Keratinocyte (primary cell): Measurements from ENCODE around the gene TCEANC. TPM values are rescaled to one million over a fixed set of nuclear protein-coding genes. Genes with fewer than 3 reads are reported as not detected.

Source experiments
- DNase-seq: peaks from one replicate; pipeline ENCODE4 v3.0.0-alpha.2; 2011; ENCODE audit warnings: low read depth, missing footprints, low spot score
- FAIRE-seq: peaks from 2 replicates; lab custom pipeline; 2011; peaks lifted over from hg19 to GRCh38; lab: Jason Lieb, UNC
- H2AFZ ChIP-seq: 2 replicates; pipeline ENCODE4 v1.6.0; 2012; ENCODE audit warnings: low read length, control low read depth, inconsistent platforms; ENCODE audit not compliant: control insufficient read depth
- H3K27ac ChIP-seq: 2 replicates; pipeline ENCODE4 v1.5.1; 2011; ENCODE audit warnings: low read length; ENCODE audit not compliant: control insufficient read depth, insufficient read depth
- H3K27me3 ChIP-seq: 3 replicates; pipeline ENCODE4 v1.6.0; 2011; ENCODE audit warnings: low read length; ENCODE audit not compliant: control insufficient read depth, insufficient read depth; ENCODE audit errors: extremely low read depth
- H3K36me3 ChIP-seq, 2 experiments: 2 replicates in 1 of 2; 3 replicates in 1 of 2; pipeline ENCODE4 v1.5.1; 2011; ENCODE audit warnings: low read length in 2 of 2, mild to moderate bottlenecking in 1 of 2; ENCODE audit not compliant: control insufficient read depth in 2 of 2, insufficient read depth in 2 of 2; ENCODE audit errors: extremely low read depth in 1 of 2
- H3K4me1 ChIP-seq: 3 replicates; pipeline ENCODE4 v1.5.1; 2011; ENCODE audit warnings: low read length; ENCODE audit not compliant: control insufficient read depth, insufficient read depth; ENCODE audit errors: extremely low read depth
- H3K4me2 ChIP-seq: 3 replicates; pipeline ENCODE4 v1.6.0; 2011; ENCODE audit warnings: low read depth, low read length; ENCODE audit not compliant: control insufficient read depth, insufficient read depth; ENCODE audit errors: extremely low read depth
- H3K4me3 ChIP-seq, 3 experiments: fragments of 200-600 bp in 1 of 3; sonication (generic) in 1 of 3; 2 replicates in 2 of 3; 3 replicates in 1 of 3; pipeline ENCODE4 v1.5.1; 2011 to 2016; ENCODE audit warnings: low read length in 3 of 3, mild to moderate bottlenecking in 3 of 3, control low read depth in 2 of 3, inconsistent platforms in 1 of 3, low read depth in 1 of 3, mixed read lengths in 1 of 3, mixed run types in 1 of 3, moderate library complexity in 1 of 3; ENCODE audit not compliant: control insufficient read depth in 2 of 3, insufficient read depth in 2 of 3; ENCODE audit errors: extremely low read depth in 1 of 3
- H3K79me2 ChIP-seq: 2 replicates; pipeline ENCODE4 v1.6.0; 2012; ENCODE audit warnings: low read length; ENCODE audit not compliant: control insufficient read depth, insufficient read depth
- H3K9ac ChIP-seq: 3 replicates; pipeline ENCODE4 v1.6.0; 2011; ENCODE audit warnings: low read length; ENCODE audit not compliant: control insufficient read depth, insufficient read depth; ENCODE audit errors: extremely low read depth
- H3K9me1 ChIP-seq: 3 replicates; pipeline ENCODE4 v1.6.0; 2011; ENCODE audit warnings: low read length; ENCODE audit not compliant: control insufficient read depth, insufficient read depth; ENCODE audit errors: extremely low read depth
- H3K9me3 ChIP-seq: 2 replicates; pipeline ENCODE4 v1.5.1; 2012; ENCODE audit warnings: low read depth, low read length; ENCODE audit not compliant: control insufficient read depth
- H4K20me1 ChIP-seq: 3 replicates; pipeline ENCODE4 v1.6.0; 2011; ENCODE audit warnings: low read length; ENCODE audit not compliant: control insufficient read depth, insufficient read depth; ENCODE audit errors: extremely low read depth
- CTCF ChIP-seq, 3 experiments: IDR thresholded peaks in 1 of 3; conservative IDR thresholded peaks in 1 of 3; optimal IDR thresholded peaks in 1 of 3; 2 replicates in 2 of 3; 3 replicates in 1 of 3; pipeline versions ENCODE3 to v1.5.1; 2011; ENCODE audit warnings: low read length in 3 of 3, mild to moderate bottlenecking in 3 of 3, moderate library complexity in 2 of 3, control low read depth in 1 of 3, inconsistent platforms in 1 of 3; ENCODE audit not compliant: insufficient read depth in 2 of 3; ENCODE audit errors: extremely low read depth in 1 of 3
- EZH2 ChIP-seq: IDR thresholded peaks from one replicate; pipeline ENCODE4 v1.6.1; 2012; ENCODE audit warnings: inconsistent platforms, mild to moderate bottlenecking, low read length, moderate library complexity
- dilution Hi-C: fragments of 300-500 bp; cut with MboI; formaldehyde crosslinking; loops from one replicate; pipeline ENCODE4 v1.7.0; 2020; ENCODE audit warnings: low sequenced_read_pairs; ENCODE audit not compliant: extremely low pct_ligation_motif_present
- polyA plus RNA-seq, 5 experiments: library from polyadenylated mRNA; depleted of rRNA in 3 of 5; stranded (reverse) in 3 of 5; stranded (forward) in 1 of 5; unstranded in 1 of 5; fragments of >200 nt; gene quantifications; 1 replicate in 1 of 5; 2 replicates in 3 of 5; 3 replicates in 1 of 5; pipeline versions ENCODE4 v1.2.1 to v1.2.3, GENCODE V29; 2011 to 2012; ENCODE audit warnings: missing spikeins in 2 of 5, low read depth in 1 of 5, low replicate concordance in 1 of 5

TCEANC gene
- polyA plus RNA-seq, 1 donor (not counting 4 experiments of a cell fraction or from before 2014, with no cell fraction given): 1.8 TPM

- no peak overlapping the region for H2AFZ ChIP-seq
- H3K4me1 ChIP-seq: peaks cover 34% of the 10 kb centered on the region
- no peak for TF ChIP-seq EZH2
- no peak for TF ChIP-seq CTCF (optimal IDR thresholded peaks at IDR 0.05 in 1 of 3, IDR thresholded peaks at IDR 0.05 in 1 of 3, conservative IDR thresholded peaks at IDR 0.05 in 1 of 3; ENCODE audit: extremely low read depth in 1 of 3, insufficient read depth in 2 of 3, low read length in 3 of 3)
- peaks cover 56% of the 10 kb centered on the region for H3K79me2 ChIP-seq
- DNase-seq (no peak), FAIRE-seq (no peak)
- H3K36me3 ChIP-seq: peaks cover 2 to 3% of the 10 kb centered on the region in 2 experiments
- no peaks in the 10 kb centered on the region for H3K9me3 ChIP-seq
- H3K27ac ChIP-seq: no peak overlapping the region
- no peak overlapping the region for H3K4me3 ChIP-seq
- no peak overlapping the region for H3K9ac ChIP-seq
- H4K20me1 ChIP-seq: no peaks in the 10 kb centered on the region
- no peaks in the 10 kb centered on the region for H3K27me3 ChIP-seq
- H3K4me2 ChIP-seq: no peak overlapping the region
- dilution Hi-C loops: no loop called here
- H3K9me1 ChIP-seq: peaks cover 2% of the 10 kb centered on the region
These were observed 44.5 kb downstream of the TCEANC start for GRCh38 chrX:13697455-13697854.

- Histone ChIP-seq H3K9me3 (no peaks in the 10 kb centered on the region), H3K4me2 (no peak overlapping the region), H3K4me3 (no peak overlapping the region), H4K20me1 (no peaks in the 10 kb centered on the region), H3K4me1 (peaks cover 29% of the 10 kb centered on the region), H3K36me3 (peaks cover 2 to 3% of the 10 kb centered on the region in 2 experiments), H3K79me2 (peaks cover 58% of the 10 kb centered on the region), H2AFZ (no peak overlapping the region), H3K27me3 (no peaks in the 10 kb centered on the region), H3K27ac (no peak overlapping the region), H3K9me1 (peaks cover 2% of the 10 kb centered on the region), H3K9ac (no peak overlapping the region)
- dilution Hi-C loops: no loop called here
- DNase-seq: no peak
- FAIRE-seq: no peak
- TF ChIP-seq EZH2: no peak
These were observed 45.0 kb downstream of the TCEANC start for GRCh38 chrX:13697976-13698375.

- Histone ChIP-seq H3K9ac (no peak overlapping the region), H2AFZ (no peak overlapping the region), H3K27me3 (no peaks in the 10 kb centered on the region), H3K27ac (no peak overlapping the region), H3K4me1 (peaks cover 25% of the 10 kb centered on the region), H3K9me3 (no peaks in the 10 kb centered on the region), H3K79me2 (peaks cover 61% of the 10 kb centered on the region), H3K4me3 (no peak overlapping the region), H3K36me3 (peaks cover 2 to 3% of the 10 kb centered on the region in 2 experiments), H3K4me2 (no peak overlapping the region), H3K9me1 (peaks cover 2% of the 10 kb centered on the region), H4K20me1 (no peaks in the 10 kb centered on the region)
- no peak for DNase-seq
- TF ChIP-seq EZH2 (no peak), CTCF (optimal IDR thresholded peaks at IDR 0.05 in 1 of 3, IDR thresholded peaks at IDR 0.05 in 1 of 3, conservative IDR thresholded peaks at IDR 0.05 in 1 of 3; ENCODE audit: extremely low read depth in 1 of 3, insufficient read depth in 2 of 3, low read length in 3 of 3) (no peak)
- no peak for FAIRE-seq
- dilution Hi-C loops: no loop called here
These were observed 45.5 kb downstream of the TCEANC start for GRCh38 chrX:13698432-13698831.
